ENCODE data around the gene ESR2.
"Not testable (repeated sequence)": the region's sequence is repeated elsewhere in the genome, so short reads cannot be mapped to it uniquely, and the experiment has no call there.

ESR2 gene

DNA sequence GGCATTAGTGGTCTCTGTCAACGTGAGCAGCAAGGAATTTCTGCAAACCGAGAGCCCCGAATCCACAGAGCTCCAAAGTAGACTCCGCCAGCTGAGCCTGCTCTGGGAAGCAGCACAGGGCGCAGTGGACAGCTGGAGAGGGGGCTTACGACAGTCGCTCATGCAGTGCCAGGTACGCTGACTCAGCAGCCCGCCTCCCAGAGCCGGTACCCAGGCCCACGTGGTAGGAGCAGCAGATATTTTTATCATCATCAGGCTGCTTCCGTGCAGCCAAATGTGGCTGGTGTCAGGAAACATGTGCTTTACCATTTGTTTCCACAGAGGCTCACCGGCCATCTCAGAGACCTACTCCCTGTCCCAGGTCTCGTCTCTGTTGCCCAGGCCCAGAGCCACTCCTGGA lies 73.7 kb downstream of the ESR2 start:
- DNase-seq (ENCODE audit: low read depth) = no peak

DNA sequence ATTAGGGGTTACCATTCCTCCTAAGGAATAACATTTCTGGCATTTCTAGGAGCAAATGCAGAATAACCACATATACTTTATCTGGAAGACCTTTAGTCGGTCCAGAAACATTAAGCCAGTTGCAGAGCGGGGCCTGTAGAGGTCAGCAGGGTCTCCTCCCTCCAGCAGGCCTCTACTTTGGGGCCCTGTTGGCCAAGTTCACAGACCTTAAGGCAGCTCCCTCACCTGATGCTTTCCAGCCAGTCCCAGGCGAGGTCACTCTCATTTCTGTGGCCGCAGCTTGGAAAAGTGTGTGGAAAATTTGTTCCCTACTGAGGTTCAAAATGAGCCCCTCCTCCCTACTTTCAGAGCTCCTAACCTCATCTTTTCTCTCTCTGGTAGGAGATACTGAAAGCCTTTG lies 74.1 kb downstream of the ESR2 start:
- no peak for DNase-seq (ENCODE audit: low read depth)

DNA sequence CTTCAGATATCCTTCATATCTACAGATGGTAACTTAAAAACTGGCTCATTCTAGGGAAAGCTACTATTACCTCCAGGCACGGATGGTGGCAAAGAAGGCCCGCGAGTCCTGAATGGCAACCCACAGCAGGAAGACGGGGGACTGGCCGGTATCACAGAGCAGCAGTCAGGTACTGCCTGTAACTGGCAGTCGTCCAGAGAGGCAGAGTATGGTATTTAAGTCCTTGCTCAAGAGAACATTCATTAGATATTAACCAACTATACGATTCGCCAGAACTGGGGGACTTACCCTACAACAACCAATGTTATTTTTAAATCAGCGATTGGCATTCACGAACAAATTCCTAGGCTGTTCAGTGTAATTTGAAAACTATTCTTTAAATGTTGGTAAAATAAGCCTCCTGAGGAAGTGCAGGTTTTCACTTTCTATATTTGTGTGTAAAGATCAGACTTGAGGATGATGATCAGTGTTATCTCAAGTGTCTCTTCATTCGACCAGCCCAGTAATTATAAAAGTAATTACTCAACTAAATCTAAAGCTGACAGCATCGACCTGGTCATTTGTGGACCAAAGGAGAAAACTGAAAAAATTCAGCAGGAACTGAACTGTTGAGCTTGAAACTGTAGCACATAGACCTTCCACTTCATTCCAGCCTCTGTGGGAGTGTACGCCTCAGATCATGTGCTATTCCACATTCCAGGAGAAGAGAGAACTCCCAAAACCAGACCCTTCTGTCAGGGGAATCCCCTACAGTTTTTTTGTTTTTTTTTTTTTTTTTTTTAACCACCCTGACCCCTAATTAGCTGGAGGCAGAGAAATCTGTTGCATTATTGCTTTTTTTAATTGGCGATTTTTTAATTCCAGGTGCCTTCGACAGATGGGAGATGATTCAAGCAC lies 75.6 kb downstream of the ESR2 start:
- no peak for DNase-seq (ENCODE audit: low read depth)

DNA sequence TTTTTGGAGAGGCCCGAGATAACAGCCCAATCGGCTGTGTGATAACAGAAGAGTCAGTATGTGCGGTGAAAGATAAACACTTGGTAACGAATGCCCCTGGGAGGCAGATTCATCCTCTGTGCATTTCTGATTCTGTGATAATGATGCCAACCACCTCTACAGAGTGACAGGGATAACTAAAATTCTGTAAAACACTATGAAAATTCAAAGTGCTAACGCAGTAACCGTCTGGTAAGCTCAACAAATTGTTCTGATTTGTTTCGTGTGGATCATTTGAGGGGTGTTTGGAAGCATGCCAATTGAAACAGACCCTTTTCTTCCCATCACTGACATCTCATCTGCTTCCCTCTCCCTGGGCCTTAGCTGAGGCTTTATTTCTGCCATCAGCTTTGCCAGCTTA lies 76.3 kb downstream of the ESR2 start:
- DNase-seq (ENCODE audit: low read depth) = no peak

DNA sequence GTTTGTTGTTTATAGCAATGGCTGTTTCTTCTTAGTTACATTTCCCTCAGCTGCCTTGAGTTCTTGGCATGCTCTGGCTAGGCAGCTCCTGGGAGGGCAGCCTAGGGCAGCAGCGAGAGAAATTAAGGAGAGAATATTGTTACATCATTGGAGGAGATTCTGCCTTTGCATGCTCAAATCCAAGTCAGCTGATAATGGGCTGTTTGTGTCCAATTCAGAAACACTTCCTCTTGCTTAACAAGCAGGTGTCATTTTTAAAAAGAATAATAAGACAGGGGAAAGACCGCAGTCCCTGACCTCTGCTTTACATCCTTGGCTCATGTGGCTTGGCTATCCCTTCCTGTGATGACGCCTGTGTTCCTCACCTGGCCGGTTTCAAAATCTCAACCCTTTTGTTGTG lies 76.9 kb downstream of the ESR2 start:
- DNase-seq (ENCODE audit: low read depth) = no peak

DNA sequence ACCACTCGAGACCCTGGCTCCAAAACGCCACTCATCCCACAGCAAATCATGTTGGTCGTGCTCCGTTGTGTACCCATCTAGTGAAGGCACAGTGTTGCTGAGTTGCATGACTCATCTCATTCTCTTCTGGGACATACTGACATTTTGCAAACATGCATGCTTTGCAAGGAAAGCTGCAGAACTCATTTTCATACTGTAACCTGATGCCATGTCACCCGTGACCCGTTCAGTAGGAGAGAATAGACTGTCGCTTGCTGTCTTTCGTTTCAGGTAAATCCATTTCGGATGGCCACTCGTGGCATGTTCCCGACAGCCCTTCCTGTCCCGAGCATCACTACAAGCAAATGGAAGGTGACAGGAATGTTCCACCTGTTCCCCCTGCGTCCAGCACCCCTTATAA lies 78.2 kb downstream of the ESR2 start:
- no peak for DNase-seq (ENCODE audit: low read depth)

DNA sequence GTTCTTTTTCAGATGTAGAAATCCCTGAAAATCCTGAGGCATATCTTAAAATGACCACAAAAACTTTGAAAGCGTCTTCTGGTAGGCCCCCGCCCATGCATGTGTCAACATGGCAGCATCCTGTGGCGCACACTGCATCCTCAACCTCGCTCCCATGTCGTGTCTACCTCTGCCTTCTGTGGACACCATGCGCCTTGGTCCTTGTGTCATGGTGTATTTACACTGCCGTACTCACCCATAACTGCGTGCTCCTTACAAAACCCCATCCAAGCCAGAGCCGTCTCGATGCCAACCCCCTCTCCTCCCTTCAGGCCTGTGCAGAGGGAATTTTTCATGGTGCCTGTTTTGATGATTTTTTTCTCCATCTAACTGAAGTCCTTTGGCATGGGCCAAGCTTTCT lies 78.9 kb downstream of the ESR2 start:
- no peak for DNase-seq (ENCODE audit: low read depth)

DNA sequence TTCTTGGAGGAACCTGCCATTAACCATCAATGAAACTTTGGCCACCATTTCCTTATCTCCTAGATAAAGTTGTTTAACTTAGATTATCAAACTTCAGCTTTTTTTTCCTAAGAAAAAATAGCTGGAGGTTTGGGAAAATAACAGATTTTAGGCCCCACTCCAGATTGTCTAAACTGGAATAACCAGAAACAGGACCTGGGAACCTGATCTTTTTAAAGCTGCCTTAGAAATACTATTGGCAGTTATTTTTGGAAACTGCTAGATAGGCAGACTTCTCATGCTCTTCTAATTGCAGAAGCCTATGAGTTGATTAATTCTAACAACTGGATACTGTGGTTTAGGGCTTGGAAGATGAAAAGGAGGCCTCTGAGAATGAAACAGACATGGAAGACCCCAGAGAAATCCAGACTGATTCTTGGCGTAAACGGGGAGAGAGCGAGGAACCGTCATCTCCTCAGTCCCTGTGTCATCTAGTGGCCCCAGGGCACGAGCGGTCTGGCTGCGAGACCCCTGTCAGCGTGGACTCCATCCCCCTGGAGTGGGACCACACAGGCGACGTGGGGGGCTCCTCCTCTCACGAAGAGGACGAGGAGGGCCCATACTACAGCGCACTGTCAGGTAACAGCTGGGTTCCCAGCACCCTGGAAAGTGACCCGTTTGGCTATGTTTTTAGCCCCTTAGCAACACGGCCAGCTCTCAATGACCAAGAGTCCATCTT lies 80.2 kb downstream of the ESR2 start:
- no peak for DNase-seq (ENCODE audit: low read depth)

DNA sequence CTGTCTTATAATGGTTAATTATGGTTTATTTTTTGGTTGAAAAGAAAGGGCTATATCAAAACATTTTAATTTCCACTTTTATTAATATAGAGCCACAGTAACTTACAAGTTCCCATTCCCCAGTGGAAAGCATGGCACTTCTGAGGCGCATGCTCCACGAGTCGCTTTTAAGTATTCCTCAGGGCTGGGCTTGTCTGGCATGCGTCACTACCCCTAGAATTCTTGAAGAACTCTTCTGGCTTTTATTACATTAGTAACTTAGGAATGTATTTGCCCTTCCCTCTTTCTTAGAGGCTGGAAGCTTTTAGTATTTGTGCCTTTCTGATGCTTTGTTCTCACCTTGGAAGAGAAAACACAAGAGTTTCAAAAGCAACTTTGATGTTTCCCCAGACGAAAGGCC lies 81.1 kb downstream of the ESR2 start:
- DNase-seq (ENCODE audit: low read depth) = no peak

DNA sequence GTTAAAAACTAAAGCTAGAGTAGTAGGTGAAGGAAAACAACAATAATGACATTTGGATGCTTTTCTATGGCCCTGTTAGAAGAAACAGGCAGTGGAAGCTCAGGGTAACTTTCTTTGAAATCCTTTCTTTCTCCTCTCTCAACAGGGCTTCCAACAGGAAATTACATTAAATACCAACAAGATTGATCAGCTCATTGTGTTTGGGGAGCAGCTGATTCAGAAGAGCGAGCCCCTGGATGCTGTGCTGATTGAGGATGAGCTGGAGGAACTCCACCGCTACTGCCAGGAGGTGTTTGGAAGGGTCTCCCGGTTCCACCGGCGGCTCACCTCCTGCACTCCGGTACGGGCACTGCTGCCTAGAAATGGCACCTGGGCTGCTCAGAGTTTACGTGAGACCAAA lies 81.5 kb downstream of the ESR2 start:
- no peak for DNase-seq (ENCODE audit: low read depth)

DNA sequence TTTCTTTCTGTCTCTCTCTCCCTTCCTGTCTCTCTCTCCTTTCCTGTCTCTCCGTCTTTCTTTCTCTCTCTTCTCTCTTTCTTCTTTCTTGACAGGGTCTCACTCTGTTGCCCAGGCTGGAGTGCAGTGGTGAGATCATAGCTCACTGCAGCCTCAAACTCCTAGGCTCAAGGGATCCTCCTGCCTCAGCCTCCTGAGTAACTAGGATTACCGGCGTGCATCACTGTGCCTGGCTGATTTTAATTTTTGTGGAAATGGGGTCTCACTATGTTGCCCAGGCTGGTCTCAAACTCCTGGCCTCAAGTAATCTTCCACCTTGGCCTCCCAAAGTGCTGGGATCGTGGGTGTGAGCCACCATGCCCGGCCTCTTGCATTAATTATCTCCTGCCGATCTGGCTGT lies 83.3 kb downstream of the ESR2 start:
- not testable (repeated sequence) for DNase-seq (ENCODE audit: low read depth)

DNA sequence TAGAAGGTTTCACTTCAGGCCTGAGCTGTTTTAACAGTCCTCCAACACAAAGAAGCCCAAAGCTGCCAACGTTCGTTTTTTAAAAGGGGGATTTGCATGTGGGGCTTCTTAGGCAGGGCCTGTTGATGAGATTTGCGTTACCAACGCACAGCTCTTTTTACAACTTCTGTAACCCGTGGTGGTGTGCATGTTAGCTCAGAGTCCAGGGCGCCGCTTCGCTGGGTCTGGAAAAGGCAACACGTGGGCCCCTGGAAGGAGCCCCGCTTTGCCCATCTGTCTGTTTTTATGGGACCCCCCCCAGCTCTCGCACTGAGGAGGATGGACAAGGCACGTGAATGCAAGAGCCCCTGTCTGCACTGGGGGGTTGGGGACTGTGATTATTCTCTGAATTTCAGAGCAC lies 84.0 kb downstream of the ESR2 start:
- no peak for DNase-seq (ENCODE audit: low read depth)

DNA sequence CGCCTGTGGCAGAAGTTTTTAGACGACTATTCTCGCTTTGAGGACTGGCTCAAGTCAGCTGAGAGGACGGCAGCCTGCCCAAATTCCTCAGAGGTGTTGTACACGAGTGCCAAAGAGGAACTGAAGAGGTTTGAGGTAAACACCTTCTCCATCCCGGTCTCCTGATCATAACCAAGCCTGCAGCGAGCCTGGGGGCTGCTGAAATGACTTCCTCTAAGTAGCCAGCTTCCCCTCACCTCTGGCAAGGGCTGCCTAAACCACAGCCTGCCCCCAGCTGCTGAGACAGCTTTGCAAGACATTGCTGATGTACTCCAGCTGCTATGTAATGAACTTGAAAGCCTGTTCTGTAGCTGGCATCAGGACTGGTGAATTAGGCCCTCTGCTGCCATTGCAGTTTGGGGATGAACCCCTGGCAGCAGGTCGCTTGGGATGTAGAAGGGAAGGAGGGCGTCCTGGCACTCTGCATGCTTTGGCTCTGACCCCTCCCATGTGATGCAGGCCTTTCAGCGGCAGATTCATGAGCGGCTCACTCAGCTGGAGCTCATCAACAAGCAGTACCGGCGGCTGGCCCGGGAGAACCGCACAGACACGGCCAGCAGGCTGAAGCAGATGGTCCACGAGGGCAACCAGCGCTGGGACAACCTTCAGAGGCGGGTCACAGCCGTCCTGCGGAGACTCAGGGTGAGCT lies 84.6 kb downstream of the ESR2 start:
- DNase-seq (ENCODE audit: low read depth) = no peak

DNA sequence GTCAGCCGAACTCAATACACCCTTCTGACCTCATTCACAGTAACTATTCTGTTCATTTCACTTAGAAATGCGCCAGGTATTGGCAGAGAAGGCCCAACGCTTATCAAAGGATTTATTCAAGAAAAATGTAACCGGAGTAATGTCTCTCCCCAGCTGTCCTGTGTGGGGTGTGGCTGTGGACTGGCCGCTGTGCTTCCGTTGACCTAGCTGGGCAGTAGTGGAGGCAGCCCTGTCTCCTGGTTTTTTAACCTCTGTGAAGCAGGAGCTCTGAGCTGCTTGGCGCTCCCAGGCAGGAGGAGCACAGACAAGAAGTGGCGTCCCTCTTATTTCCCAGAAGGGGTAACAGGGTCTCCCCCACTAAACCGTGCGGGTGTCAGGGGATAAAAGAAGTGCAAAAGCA lies 85.2 kb downstream of the ESR2 start:
- DNase-seq (ENCODE audit: low read depth) = no peak

DNA sequence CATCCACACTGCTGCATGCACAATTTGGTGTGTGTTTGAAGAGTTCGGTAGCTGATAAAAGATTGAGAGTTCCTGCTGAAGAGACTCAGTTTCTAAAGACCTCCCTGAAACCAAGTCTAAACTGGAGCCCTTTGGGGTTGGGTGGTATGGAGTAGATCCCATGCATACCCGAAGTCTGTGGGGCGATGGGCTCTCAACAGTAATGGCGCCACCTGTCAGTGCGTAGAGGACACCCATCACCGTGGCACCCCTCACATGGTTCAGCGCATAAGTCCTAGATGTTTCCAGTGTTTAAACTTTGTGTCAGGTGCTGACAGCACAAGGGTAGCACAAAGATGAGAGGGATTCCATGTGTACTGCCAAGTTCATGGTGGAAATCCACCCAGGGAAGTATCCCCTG lies 85.9 kb downstream of the ESR2 start:
- no peak for DNase-seq (ENCODE audit: low read depth)

DNA sequence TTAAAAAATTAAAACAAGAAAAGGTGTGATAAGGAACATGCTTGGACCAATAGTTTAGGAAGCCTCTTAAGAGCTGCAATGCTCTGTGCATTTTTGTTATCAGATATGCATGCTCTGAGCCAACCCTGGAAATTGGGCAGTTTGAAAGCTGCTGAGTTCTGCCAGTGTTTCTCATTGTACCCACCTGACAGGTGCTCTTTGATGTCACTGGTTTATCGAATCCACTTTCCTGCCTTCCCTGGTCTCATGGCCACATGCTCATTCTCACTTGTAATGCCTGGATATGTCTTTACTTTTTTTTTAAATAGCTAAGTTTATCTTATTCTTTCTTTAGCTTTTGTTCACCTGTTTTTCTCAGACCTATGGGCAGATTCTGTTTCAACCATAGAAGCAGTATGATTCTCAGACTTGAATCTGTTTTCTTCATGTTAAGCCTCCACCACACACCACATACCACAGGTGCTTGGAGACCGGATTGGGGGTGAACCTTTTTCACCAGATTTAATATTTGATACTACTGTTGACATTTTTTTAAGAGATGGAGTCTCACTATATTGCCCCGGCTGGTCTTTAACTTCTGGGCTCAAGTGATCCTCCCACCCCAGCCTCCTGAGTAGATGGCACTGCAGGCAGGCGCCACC lies 90.7 kb downstream of the ESR2 start:
- DNase-seq (ENCODE audit: low read depth) = no peak

DNA sequence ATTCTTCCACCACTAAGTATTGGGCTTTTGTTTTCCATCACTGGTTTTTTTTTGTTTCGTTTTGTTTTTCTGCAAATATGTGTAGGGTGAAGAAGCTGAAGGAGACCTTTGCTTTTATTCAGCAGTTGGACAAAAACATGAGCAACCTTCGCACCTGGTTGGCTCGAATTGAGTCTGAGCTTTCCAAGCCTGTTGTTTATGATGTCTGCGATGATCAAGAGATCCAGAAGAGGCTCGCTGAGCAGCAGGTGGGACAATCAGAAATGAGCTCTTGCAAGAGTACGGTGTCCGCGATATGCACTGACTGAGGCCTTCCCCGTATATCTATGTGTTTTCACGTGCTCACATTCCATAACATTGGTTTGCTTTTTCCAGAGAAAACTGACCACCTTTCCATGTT lies 91.5 kb downstream of the ESR2 start:
- no peak for DNase-seq (ENCODE audit: low read depth)

DNA sequence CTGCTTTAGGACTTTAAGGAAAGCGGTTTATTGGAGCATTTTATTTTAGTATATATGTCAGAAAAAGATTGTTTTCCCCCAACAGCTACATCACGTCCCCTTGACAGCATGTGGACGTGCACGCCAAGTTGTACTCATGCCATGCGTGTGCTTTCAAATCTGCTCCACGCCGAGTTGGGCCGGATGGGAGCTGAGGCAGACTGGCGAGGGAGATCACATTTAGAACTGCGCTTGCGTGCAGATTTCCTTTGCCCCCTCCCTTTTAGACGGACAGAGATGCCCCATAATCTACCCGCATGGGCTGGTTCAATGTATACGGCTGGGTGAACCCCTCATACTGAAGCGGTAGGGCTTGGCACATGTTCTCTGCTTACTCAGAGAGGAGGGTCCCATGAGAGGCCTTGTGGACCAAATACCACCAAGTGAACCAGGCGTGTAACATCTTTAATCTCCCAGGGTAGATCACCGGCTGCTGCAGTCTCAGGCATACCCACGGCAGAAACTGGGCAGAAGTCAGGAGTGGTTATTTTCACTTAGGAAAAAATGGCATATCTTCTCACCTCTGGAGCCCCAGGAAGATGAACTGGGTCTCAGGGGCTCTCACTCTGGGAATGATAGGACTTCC lies 92.1 kb downstream of the ESR2 start:
- no peak for DNase-seq (ENCODE audit: low read depth)

DNA sequence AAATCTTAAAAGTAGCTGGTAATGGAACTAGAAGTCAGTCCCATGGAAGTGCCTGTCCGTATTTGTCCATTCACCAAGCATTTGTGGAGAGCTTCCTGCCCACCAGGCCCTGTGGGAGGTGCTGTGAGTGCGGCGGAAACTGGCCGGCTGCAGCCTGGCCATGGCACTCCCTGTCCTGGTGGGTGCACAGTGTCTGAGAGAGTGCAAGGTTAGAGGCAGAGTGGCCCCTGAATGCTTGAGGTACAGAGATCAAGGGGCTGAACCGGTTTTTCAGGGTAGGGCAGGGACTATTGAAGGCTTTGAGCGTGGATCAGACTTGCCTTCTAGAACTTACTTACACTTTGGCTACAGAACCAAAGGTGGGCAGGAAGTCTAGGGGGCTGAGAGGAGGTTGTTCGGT lies 92.9 kb downstream of the ESR2 start:
- DNase-seq (ENCODE audit: low read depth) = no peak

DNA sequence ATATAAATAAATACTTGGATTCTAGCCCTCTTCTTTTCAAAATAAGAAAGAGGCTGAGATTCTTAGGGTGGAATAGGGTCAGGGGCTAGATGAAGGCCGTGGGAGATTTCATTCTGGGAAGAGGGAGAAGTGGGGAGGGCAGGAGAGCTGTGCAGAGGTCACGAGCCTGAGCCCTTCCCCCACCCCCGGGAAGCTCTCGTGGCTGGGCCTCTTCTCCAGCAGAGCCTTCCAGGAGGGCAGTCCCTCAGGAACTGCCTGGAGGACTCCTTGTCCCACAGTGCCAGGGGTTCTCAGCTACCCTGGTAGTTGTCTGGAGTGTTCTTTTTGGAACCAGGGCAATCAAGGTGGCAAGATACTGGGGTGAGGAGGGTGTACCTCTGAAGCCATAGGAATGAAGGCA lies 94.0 kb downstream of the ESR2 start:
- DNase-seq (ENCODE audit: low read depth) = no peak

DNA sequence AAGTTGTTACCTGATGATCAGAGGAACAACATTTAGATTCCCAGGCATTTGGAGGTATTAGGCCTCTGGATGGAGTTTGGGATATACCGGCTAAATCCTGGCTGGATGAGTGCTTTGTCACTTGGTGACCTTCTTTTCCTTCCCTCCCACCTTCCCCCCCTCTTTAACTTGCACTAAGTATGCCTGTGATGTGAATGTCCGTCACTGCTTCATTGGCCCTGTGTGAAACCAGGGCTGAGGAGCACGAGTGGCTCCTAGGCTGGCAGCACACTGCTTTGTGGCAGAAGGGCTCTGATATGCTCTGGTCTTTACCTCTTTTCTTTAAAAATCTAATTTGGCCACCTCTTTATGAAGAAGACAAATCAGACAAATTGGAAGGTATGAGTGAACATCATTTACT lies 95.7 kb downstream of the ESR2 start:
- DNase-seq (ENCODE audit: low read depth) = no peak

DNA sequence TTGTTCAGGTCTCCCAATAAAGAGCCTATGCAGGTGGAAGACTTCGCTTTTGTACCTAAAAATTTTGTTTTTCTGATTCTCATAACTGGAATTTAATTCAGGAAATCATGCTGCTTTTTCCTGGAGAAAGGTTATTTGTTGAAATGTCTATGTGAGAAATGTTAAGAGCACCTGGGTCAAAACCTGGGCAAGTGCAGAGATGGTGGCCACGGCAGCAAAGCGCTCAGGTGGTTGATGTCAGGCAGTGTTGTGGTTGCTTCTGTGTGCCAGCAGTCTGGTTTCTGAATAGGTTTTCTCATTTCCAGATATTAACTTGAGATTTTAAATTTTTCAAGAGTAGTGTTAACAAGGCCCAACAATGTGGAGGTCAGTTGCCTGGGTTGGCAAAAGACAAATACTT lies 96.2 kb downstream of the ESR2 start:
- no peak for DNase-seq (ENCODE audit: low read depth)

All from HS-5 (cell line).